ENCODE results near the gene GALNTL6.

GRCh38 chr4:172978848-172979247 lies 1165.6 kb downstream of the GALNTL6 start:
- TF ChIP-seq POLR2A (IDR thresholded peaks at IDR 0.05) (no peak), CTCF (IDR thresholded peaks at IDR 0.05) (no peak), POLR2AphosphoS5 (IDR thresholded peaks at IDR 0.05) (no peak), EP300 (IDR thresholded peaks at IDR 0.05) (peak in 2 of 4 donors; percentile 12 to 90)
